HG03558 (cell line): ENCODE results near the gene FUT8.

Experiments used
- ATAC-seq: cut with Tn5 transposase; IDR thresholded peaks from one replicate; pipeline ENCODE4 v1.9.1; 2021; ENCODE audit warnings: moderate number of reproducible peaks; ENCODE audit not compliant: unreplicated experiment; ENCODE audit errors: extremely low read depth

FUT8 gene

GRCh38 chr14:65486863-65487262, 74.3 kb downstream of the FUT8 start:
- no peak for ATAC-seq

- no peak for ATAC-seq
These were observed 75.4 kb downstream of the FUT8 start for GRCh38 chr14:65487783-65488494.

DNA sequence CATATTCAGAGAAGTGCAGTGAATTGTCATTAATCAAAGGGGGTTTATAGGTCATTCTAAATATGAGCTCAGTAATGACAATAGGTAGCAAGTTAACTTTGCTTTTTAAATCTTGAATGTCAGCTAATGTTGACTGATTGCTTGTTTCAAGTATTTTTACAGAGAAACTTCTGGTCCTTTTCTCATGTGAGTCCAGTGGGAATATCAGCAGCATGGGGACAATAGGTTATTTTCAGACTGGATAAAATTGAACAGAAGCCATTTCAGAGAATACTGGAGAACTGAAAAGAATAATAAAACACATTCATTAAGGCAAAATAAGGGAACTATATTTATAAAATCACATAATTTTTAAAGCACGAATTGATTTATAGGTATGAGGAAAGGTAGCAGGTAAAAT, 78.7 kb downstream of the FUT8 start:
- ATAC-seq: no peak

- no peak for ATAC-seq
These were observed 79.7 kb downstream of the FUT8 start for GRCh38 chr14:65492266-65492665.

DNA sequence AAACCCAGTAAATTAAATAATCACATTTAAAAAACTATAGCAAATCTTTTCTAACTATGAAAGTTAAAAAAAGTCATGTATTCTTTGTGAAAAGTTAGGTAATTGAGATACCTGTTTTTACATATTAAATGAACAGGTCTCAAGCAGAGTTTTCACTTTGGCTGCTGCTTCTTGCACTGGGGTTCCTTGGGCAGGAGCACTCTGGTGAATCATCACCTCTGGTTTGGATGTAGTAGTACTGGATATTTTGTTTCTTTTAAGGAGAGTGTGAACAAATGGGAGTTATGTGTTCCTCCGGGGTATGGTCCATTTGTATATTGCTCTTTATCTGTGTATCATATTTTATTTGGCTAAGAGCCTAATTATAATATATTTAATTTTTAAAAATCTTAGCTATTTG, 82.7 kb downstream of the FUT8 start:
- ATAC-seq: no peak

DNA sequence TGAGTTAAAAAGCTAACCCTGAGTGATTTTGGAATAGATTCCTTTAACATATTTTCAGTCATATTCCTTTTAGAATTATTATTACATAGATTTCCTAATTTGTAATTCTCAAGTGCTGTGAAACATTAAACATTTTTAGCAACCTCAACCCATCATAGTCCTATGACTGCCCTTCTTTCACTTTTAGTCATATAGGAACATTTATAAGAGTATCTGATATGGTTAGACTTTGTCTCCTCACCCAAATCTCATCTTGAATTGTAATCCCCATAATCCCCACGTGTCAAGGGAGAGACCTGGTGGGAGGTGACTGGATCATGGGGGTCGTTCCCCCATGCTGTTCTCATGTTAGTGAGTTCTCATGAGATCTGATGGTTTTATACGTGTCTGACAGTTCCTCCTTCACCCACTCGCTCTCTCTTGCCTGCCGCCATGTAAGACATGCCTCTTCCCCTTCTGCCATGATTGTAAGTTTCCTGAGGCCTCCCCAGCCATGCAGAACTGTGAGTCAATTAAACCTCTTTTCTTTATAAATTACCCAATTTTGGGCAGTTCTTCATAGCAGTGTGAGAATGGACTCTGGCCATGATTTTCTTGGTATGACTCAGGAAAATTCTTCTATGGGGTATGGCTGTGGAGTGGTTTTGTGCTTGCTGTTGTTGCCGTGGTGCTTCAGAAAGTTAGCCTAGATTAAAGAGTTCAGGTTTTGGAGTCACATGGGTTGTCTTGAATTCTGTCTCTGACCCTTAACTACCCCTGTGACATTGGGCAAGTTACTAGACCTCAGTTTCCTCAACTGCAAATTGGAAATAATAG, 83.9 kb downstream of the FUT8 start:
- ATAC-seq: no peak

GRCh38 chr14:65499138-65499537, 86.6 kb downstream of the FUT8 start:
- no peak for ATAC-seq

DNA sequence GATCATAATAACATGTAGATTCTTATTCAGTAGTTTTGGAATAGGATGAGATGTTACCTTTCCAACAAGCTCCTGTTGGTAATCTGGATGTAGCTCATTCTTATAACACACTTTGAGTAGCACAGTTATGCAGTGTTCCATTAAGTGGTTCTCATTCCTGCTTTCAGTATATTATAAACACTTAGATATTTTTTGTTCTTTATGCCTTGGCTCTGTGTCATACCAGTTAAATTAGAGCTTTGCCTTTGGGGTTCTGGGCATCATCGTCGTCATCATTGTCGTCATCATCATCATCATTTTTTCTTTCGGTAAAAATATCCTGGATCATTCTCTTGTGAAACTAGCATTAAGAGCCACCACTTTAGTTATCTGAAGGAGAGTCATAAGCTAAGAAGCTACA, 87.5 kb downstream of the FUT8 start:
- ATAC-seq: no peak

GRCh38 chr14:65501328-65501727, 88.8 kb downstream of the FUT8 start:
- no peak for ATAC-seq

DNA sequence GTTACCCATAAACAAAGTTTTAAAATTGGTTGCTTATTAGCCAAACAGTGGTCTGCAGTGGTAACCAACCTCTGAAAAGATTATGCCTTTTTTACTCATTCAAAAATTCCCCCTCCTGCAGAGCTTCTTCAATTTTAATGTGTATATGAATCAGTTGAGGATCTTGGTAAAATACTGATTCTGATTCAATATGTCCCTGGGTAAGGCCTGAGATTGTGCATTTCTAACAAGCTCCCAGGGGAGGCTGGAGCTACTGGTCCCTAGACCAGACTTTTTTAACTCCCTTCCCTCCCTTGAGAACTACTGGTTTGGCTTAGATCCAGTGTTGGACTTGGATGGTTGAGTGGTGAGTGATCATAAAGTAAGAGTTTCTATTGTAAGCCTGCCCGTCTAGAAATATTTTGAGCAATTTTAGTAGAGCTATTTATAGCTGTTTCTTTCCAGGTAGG, 90.2 kb downstream of the FUT8 start:
- ATAC-seq: no peak

DNA sequence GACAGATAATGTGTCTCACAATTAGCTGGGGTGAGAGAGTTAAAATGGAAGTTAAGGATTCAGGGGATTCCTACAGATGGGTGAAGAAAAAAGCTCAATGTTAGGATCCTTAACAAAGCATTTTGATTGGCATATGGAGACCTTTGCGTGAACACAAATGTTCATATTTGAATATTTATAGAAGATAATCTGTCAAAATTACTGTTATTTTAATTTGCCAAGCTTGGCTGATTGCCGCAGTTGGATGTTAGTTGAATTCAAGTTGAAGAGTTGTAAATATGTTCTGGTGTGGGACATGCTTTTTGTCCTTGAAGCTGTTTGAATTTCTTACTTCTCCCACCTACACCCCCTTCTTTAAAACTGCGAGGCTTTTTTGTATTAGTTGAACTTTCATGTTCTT, 91.2 kb downstream of the FUT8 start:
- no peak for ATAC-seq

DNA sequence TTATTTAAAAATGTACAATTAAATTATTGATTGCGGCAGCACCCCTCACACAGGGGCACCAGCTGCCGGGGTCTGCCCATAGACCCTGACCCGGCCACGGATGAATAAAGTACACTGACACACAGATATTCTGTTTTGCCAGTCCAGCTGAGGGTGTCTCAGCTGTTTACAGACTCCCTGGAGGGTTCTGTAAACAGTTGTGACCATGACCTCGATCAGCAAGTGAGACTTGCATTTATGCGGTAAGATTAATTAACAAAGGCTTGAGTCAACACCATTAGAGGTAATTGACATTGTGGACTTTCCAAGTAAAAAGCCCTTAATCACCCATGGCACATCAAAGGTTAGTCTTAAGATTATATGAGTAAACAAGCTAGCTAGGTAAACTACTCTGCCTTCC, 94.3 kb downstream of the FUT8 start:
- ATAC-seq: no peak

GRCh38 chr14:65509842-65510241, 97.3 kb downstream of the FUT8 start:
- no peak for ATAC-seq

GRCh38 chr14:65513671-65514070, 101.1 kb downstream of the FUT8 start:
- no peak for ATAC-seq

DNA sequence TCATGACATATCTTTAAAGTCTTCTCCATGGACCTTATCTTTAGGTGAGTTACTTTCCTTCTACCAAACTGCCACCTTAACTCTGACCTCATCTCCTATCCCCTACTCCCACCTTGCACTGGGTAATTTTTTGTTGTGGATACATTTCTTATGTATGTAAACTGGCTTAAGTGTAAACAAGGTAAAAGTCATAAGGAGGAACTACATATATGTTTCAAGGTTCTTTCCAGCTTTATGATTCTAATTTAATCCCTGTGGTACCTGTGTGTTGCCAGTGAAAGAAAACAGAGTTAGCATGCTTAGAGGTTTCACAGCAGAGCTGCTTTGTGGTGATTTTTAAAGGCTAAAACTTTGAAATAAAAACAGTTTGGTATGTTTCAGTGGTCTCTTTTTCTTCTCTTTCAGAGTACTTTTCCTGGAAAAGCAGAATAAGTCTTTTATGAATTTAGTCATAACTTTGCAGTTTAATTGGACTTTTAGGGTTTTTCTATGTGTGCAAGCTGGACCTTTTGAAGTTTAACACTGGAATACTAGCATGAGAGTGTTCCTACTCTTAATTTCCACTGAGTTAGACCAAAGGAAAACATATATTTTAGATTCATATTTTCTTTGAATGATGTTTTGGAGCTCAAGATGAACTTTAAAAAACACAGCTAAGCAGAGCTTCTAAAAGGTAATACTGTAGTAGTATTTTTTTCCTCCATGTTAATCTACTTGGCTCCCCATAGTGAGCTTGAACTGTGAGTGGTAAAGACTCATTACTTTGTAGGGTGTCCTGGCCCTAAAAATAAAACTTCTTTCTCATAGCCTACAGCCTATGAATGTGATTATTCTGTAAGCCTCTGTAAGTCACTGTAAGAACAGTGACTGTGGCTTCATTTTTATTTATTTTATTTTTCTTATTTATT, 105.4 kb downstream of the FUT8 start:
- no peak for ATAC-seq

DNA sequence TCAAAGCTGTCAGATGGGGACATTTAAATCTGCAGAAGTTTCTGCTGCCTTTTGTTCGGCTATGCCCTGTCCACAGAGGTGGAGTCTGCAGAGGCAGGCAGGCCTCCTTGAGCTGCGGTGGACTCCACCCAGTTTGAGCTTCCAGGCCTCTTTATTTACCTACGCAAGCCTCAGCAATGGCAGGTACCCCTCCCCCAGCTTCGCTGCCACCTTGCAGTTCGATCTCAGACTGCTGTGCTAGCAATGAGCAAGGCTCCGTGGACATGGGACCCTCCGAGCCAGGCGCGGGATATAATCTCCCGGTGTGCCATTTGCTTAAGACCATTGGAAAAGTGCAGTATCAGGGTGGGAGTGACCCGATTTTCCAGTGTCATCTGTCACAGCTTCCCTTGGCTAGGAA, 115.5 kb downstream of the FUT8 start:
- no peak for ATAC-seq

DNA sequence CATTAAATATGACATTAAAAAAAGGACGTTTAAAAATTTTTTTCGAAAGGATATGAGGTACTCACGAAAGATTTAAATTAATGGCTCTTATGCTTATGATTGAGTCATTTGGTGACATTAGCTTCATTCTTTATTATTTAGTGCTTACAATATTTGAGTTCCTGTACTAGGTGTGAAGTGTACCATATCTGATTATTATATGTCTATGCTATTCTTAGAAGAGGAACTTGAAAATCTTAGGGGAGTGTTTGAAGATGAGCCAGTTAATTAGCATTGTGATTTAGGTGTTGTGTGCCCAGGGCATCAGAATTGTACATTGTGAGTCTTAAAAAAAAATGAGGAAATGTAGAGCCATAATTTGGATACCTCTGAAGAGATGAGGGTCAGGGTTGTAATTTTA, 118.6 kb downstream of the FUT8 start:
- no peak for ATAC-seq

- no peak for ATAC-seq
These were observed 121.3 kb downstream of the FUT8 start for GRCh38 chr14:65533736-65534404.

DNA sequence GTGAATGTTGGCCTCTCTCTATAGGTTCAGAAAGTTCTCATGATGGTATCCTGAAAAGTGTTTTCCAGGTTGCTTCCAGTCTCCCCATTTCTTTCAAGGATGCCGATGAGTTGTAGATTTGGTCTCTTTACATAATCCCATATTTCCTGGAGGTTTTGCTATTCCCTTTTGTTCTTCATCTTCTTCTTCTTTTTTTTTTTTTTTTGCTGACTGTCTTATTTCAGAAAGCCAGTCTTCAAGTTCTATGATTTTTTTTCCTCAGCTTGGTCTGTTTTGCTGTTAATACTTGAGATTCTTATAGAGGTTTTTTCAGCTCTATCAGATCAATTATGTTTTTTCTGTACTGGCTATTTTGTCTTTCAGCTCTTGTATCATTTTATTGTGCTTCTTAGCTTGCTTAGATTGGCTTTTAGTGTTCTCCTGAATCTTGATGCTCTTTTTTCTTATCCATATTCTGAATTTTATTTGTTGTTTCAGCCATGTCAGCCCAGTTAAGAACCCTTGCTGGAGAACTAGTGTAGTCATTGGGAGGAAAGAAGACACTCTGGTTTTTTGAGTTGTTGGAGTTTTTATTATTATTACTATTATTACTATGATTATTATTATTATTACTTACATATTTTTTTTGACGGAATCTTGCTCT, 124.4 kb downstream of the FUT8 start:
- ATAC-seq: no peak

- no peak for ATAC-seq
These were observed 136.3 kb downstream of the FUT8 start for GRCh38 chr14:65548878-65549277.
